ENCODE results near the gene HIGD1C. TPM values are rescaled to one million over a fixed set of nuclear protein-coding genes. Genes with fewer than 3 reads are reported as not detected.

HIGD1C gene
- total RNA-seq, 4 donors from 2014 or later = not detected

- TF ChIP-seq, protein P1, sequence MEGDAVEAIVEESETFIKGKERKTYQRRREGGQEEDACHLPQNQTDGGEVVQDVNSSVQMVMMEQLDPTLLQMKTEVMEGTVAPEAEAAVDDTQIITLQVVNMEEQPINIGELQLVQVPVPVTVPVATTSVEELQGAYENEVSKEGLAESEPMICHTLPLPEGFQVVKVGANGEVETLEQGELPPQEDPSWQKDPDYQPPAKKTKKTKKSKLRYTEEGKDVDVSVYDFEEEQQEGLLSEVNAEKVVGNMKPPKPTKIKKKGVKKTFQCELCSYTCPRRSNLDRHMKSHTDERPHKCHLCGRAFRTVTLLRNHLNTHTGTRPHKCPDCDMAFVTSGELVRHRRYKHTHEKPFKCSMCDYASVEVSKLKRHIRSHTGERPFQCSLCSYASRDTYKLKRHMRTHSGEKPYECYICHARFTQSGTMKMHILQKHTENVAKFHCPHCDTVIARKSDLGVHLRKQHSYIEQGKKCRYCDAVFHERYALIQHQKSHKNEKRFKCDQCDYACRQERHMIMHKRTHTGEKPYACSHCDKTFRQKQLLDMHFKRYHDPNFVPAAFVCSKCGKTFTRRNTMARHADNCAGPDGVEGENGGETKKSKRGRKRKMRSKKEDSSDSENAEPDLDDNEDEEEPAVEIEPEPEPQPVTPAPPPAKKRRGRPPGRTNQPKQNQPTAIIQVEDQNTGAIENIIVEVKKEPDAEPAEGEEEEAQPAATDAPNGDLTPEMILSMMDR (IDR thresholded peaks at IDR 0.05; ENCODE audit: low read depth) = no peak
These were observed 61.1 kb downstream of the HIGD1C start for GRCh38 chr12:51013441-51013840.

- TF ChIP-seq, protein P1 (IDR thresholded peaks at IDR 0.05; ENCODE audit: low read depth) = no peak
These were observed 65.1 kb downstream of the HIGD1C start for GRCh38 chr12:51017452-51017851.

DNA sequence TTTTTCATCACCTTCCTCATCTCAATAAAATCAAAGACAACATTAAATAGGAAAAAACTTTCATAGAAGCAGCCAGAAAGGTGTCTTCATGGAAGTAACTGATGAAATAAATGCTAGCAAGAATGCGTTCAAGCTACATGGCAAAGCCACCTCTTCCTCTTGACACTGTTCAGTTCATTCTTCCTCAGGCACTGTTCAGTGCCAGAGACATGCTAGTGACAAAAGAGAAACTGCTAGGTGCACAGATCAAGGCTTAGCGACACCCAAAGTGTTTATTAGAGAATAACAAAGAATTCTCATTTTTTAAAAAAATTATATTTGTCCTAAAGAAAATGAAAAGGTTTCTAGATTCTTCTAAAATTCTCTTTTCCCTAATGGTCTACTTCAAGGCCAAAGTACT is 66.6 kb downstream of the HIGD1C start:
- TF ChIP-seq, protein P1 (IDR thresholded peaks at IDR 0.05; ENCODE audit: low read depth) = no peak

DNA sequence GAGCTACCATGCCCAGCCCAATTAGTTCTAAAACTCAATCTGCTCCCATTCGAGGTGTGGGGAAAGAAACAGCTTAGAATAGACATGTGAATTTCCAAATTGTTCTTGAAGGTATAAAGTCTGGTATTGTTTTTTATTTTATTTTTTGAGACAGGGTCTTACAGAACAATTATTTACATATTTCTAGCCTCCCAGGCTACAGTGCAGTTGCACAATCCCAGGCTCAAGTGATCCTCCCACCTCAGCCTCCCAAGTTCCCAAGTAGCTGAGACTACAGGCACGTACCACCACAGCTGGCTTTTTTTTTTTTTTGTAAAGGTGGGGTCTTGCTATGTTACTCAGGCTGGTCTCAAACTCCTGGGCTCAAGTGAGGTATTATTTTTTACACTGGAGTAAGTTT is 67.6 kb downstream of the HIGD1C start:
- TF ChIP-seq, protein P1 (IDR thresholded peaks at IDR 0.05; ENCODE audit: low read depth) = no peak

Small RNA genes lying within 50 kb of the gene (small RNA-seq; reads per million reads assigned to genes)
- gene AC008121.1 (not detected), gene RF00019 (0.49 reads per million), gene RNU6-87P (not detected)

Other genes with a start within 250 kb of the HIGD1C start
- 10 to 100 TPM; 19.2 to 35.4 (median 22.1) TPM for gene ATF1, start 188.4 kb upstream of the HIGD1C start, total RNA-seq
- gene TMPRSS12, start 109.6 kb upstream of the HIGD1C start, total RNA-seq = not detected
- gene SLC11A2, start 73.8 kb downstream of the HIGD1C start, total RNA-seq = 10 to 100 TPM; 43.3 to 64.8 (median 50.8) TPM
- gene LETMD1, start 95.8 kb downstream of the HIGD1C start, total RNA-seq = 10 to 100 TPM; 69.6 to 89.3 (median 80.9) TPM
- 10 to 100 TPM; 19.9 to 23.6 (median 21.5) TPM for gene CSRNP2, start 131.1 kb downstream of the HIGD1C start, total RNA-seq
- 10 to 100 TPM; 13.1 to 22.8 (median 15.0) TPM for gene TFCP2, start 220.6 kb downstream of the HIGD1C start, total RNA-seq